COLO668 (cell line): Measurements from ENCODE around the gene DAGLA.
"Not testable (repeated sequence)": the region's sequence is repeated elsewhere in the genome, so short reads cannot be mapped to it uniquely, and the experiment has no call there.

Experiments used
- DNase-seq: peaks from one replicate; lab custom pipeline; 2025; ENCODE audit not compliant: unreplicated experiment; lab: John Stamatoyannopoulos, UW

Gene DAGLA

GRCh38 chr11:61679893-61680621, at the start of gene DAGLA:
Gene DAGLA (plus strand): TSS chr11:61680391. CDS start chr11:61720156, 39,765 bp downstream.
- DNase-seq, result peak; percentile 83

- DNase-seq, result no peak
Measured at GRCh38 chr11:61632096-61632495, 48.1 kb upstream of the DAGLA start.

- DNase-seq, result no peak
Measured at GRCh38 chr11:61635304-61635703, 44.9 kb upstream of the DAGLA start.

GRCh38 chr11:61635787-61636186, 44.4 kb upstream of the DAGLA start:
- no peak for DNase-seq

GRCh38 chr11:61636676-61637075, 43.5 kb upstream of the DAGLA start:
- no peak for DNase-seq

GRCh38 chr11:61637277-61637676, 42.9 kb upstream of the DAGLA start:
- DNase-seq, result no peak

- DNase-seq, result no peak
Measured at GRCh38 chr11:61639816-61640443, 40.3 kb upstream of the DAGLA start.

GRCh38 chr11:61642162-61642561, 38.0 kb upstream of the DAGLA start:
- no peak for DNase-seq

GRCh38 chr11:61645179-61645868, 34.9 kb upstream of the DAGLA start:
- no peak for DNase-seq

GRCh38 chr11:61647529-61647928, 32.7 kb upstream of the DAGLA start:
- DNase-seq, result no peak

- DNase-seq, result peak; percentile 72
Measured at GRCh38 chr11:61650781-61651571, 29.2 kb upstream of the DAGLA start.

GRCh38 chr11:61652135-61652534, 28.1 kb upstream of the DAGLA start:
- no peak for DNase-seq

- no peak for DNase-seq
Measured at GRCh38 chr11:61654397-61654829, 25.8 kb upstream of the DAGLA start.

GRCh38 chr11:61655266-61656159, 24.7 kb upstream of the DAGLA start:
- DNase-seq, result not testable (repeated sequence)

GRCh38 chr11:61656347-61657077, 23.7 kb upstream of the DAGLA start:
- no peak for DNase-seq

GRCh38 chr11:61657566-61658290, 22.5 kb upstream of the DAGLA start:
- DNase-seq, result peak; percentile 43

- no peak for DNase-seq
Measured at GRCh38 chr11:61659413-61660196, 20.6 kb upstream of the DAGLA start.

GRCh38 chr11:61660997-61661396, 19.2 kb upstream of the DAGLA start:
- DNase-seq, result peak; percentile 14
